Right lobe of liver (tissue), 4 donors: ENCODE data around the gene APBA2.

Experiments used
- CTCF ChIP-seq, 4 donors: fragments of 200-600 bp in 3 of 4; fragments of 450-650 bp in 1 of 4; IDR thresholded peaks; one replicate each; pipeline versions ENCODE4 v1.5.1 to v1.8.0; 2016 to 2022; ENCODE audit warnings: antibody characterized with exemption in 4 of 4, mild to moderate bottlenecking in 2 of 4
- POLR2A ChIP-seq: fragments of 450-650 bp; IDR thresholded peaks from one replicate; pipeline ENCODE4 v1.6.1; 2017; ENCODE audit warnings: antibody characterized with exemption, mild to moderate bottlenecking
- donor health status: DM: no; HTN: no; CAD: no.
- donor health status: DM: no; HTN: no; CAD: no.
- donor health status: DM: no; HTN: yes; CAD: no.

DNA sequence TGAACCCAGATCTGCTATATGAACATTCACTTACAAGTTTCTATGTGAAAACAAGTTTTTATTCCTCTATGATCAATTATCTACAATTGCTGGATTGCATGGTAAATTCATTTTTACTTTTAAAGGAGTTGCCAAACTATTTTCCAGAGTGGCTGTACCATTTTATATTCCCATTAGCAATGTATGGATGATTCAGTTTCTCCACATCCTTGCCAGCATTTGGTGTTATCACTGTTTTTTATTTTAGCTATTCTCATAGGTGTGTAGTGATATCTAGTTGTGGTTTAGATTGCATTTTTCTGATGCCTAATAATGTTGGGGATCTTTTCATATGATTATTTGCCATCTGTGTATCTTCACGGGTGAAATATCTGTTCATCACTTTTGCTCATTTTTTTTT is 78.3 kb downstream of the APBA2 start:
- TF ChIP-seq CTCF (IDR thresholded peaks at IDR 0.05) (no peak), POLR2A (no peak)
